Measurements from ENCODE around the gene ETV1. TPM values are rescaled to one million over a fixed set of nuclear protein-coding genes. Genes with fewer than 3 reads are reported as not detected.

ETV1 gene
- total RNA-seq, 4 donors from 2014 or later, result 2.0 to 32.9 (median 3.0) TPM; not detected in 1

DNA sequence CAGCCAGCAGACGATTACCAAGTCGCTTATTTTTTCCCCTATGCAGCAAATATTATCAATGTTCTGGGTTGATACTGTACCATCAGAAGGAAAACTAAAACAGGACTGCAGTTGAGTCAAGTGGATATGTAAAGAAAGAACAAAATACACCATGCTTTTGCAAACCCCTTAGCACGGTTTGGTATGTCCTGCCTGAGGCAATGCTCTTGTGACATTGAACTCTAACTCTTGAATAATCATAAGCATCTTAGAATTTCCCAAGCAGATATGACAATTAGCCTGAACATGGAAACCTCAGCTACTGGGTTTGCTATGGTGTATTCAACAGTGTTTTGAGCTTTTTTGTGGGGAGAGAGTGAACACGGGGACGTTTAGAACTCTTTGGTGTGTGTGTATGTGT lies 107.4 kb downstream of the ETV1 start:
- no peak for DNase-seq
- no peaks in the 10 kb centered on the region for H3K27me3 ChIP-seq
- no peak overlapping the region for H3K4me3 ChIP-seq
- in situ Hi-C loops (cut with MboI; ENCODE audit: low pct_ligation_motif_present in 1 of 4, low pct_unique_long_range_greater_than_20kb in 1 of 4, low sequenced_read_pairs in 3 of 4) (no loop called here), intact Hi-C loops (cut with DNase I; ENCODE audit: low total_unique reads) (no loop called here)
- no peaks in the 10 kb centered on the region for H3K4me1 ChIP-seq
- no peaks in the 10 kb centered on the region for H3K9me3 ChIP-seq
- no peak overlapping the region for H3K27ac ChIP-seq
- 92% methylated on average over 3 to 5 of the region's 5 CpGs for WGBS, 2 donors (ENCODE audit: low coverage in 1 of 2)
- TF ChIP-seq, protein P1, sequence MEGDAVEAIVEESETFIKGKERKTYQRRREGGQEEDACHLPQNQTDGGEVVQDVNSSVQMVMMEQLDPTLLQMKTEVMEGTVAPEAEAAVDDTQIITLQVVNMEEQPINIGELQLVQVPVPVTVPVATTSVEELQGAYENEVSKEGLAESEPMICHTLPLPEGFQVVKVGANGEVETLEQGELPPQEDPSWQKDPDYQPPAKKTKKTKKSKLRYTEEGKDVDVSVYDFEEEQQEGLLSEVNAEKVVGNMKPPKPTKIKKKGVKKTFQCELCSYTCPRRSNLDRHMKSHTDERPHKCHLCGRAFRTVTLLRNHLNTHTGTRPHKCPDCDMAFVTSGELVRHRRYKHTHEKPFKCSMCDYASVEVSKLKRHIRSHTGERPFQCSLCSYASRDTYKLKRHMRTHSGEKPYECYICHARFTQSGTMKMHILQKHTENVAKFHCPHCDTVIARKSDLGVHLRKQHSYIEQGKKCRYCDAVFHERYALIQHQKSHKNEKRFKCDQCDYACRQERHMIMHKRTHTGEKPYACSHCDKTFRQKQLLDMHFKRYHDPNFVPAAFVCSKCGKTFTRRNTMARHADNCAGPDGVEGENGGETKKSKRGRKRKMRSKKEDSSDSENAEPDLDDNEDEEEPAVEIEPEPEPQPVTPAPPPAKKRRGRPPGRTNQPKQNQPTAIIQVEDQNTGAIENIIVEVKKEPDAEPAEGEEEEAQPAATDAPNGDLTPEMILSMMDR (IDR thresholded peaks at IDR 0.05), result no peak
- TF ChIP-seq POLR2A (IDR thresholded peaks at IDR 0.05), result no peak
- TF ChIP-seq EP300 (IDR thresholded peaks at IDR 0.05; ENCODE audit: low read depth), result no peak
- no peak for TF ChIP-seq POLR2AphosphoS5 (IDR thresholded peaks at IDR 0.05)
- no peaks in the 10 kb centered on the region for H3K36me3 ChIP-seq

DNA sequence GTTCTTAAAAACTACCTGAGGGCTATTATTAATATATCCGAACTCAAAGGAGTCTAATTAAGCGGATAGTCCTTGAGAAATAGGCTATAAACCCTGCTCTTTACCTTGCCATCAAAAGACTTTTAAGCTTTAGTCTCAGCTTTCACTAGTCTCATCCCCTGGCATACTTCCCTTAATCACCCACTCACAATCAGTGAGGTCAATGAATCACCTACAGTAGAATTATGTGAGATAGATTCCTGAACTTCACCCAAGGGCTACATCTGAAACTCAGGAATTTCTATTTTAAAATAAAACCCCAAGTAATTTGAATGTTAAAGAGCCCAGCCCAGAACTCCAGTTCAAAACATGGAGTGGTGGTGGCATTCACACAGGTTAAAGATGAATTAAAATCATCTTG lies 108.7 kb downstream of the ETV1 start:
- no peaks in the 10 kb centered on the region for H3K27me3 ChIP-seq
- no peak overlapping the region for H3K27ac ChIP-seq
- no peak for DNase-seq
- H3K9me3 ChIP-seq, result no peaks in the 10 kb centered on the region
- WGBS, 2 donors (ENCODE audit: low coverage in 1 of 2), result 72 to 93% methylated on average over 2 of the region's 2 CpGs
- H3K4me1 ChIP-seq, result no peaks in the 10 kb centered on the region
- no peak overlapping the region for H3K4me3 ChIP-seq
- TF ChIP-seq, protein P1 (IDR thresholded peaks at IDR 0.05), result no peak
- TF ChIP-seq POLR2AphosphoS5 (IDR thresholded peaks at IDR 0.05) (no peak), POLR2A (IDR thresholded peaks at IDR 0.05) (no peak), EP300 (IDR thresholded peaks at IDR 0.05; ENCODE audit: low read depth) (no peak)
- in situ Hi-C loops (cut with MboI; ENCODE audit: low pct_ligation_motif_present in 1 of 4, low pct_unique_long_range_greater_than_20kb in 1 of 4, low sequenced_read_pairs in 3 of 4), result no loop called here
- H3K36me3 ChIP-seq, result no peaks in the 10 kb centered on the region
- intact Hi-C loops (cut with DNase I; ENCODE audit: low total_unique reads), result no loop called here

DNA sequence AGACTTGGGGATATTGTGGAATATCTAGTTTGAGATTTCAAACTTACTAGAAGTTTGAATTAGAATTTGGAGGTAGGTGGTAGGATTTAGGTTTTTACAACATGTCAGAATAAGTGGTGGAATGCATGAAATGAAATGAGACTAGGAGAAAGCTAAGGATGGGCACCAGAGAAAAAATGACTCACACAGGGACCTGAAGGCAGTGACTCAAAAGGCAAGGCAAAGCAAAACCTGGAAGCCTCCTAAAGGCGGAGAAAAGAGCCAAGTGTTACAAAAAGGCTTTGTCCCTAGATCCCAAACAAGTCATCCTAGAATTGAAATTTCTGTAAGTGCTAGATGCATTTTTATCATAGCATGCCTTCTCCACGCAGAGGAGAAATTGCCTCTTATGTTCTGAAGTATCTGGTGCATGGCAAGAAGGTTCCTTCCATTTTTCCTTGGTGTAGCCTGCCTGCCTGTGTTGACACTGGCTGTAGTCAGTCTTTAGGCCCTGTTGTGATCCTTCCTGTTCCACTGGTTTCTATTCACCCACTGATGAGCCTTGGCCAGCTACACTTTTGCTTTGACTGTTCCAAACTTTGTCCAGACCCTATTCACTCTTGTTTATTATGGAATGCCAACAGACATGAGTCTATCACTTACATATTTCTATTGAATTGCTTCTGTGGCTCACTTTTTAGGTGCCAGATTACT lies 109.3 kb downstream of the ETV1 start:
- H3K4me1 ChIP-seq, result no peaks in the 10 kb centered on the region
- H3K27me3 ChIP-seq, result no peaks in the 10 kb centered on the region
- no peak overlapping the region for H3K27ac ChIP-seq
- no peaks in the 10 kb centered on the region for H3K36me3 ChIP-seq
- H3K9me3 ChIP-seq, result no peaks in the 10 kb centered on the region
- DNase-seq, result no peak
- in situ Hi-C loops (cut with MboI; ENCODE audit: low pct_ligation_motif_present in 1 of 4, low pct_unique_long_range_greater_than_20kb in 1 of 4, low sequenced_read_pairs in 3 of 4), result no loop called here
- no peak overlapping the region for H3K4me3 ChIP-seq
- 80 to 85% methylated on average over 1 to 2 of the region's 2 CpGs for WGBS, 2 donors (ENCODE audit: low coverage in 1 of 2)
- intact Hi-C loops (cut with DNase I; ENCODE audit: low total_unique reads), result no loop called here
- TF ChIP-seq, protein P1 (IDR thresholded peaks at IDR 0.05), result no peak
- TF ChIP-seq POLR2A (IDR thresholded peaks at IDR 0.05), result no peak
- no peak for TF ChIP-seq EP300 (IDR thresholded peaks at IDR 0.05; ENCODE audit: low read depth)
- TF ChIP-seq POLR2AphosphoS5 (IDR thresholded peaks at IDR 0.05), result no peak

DNA sequence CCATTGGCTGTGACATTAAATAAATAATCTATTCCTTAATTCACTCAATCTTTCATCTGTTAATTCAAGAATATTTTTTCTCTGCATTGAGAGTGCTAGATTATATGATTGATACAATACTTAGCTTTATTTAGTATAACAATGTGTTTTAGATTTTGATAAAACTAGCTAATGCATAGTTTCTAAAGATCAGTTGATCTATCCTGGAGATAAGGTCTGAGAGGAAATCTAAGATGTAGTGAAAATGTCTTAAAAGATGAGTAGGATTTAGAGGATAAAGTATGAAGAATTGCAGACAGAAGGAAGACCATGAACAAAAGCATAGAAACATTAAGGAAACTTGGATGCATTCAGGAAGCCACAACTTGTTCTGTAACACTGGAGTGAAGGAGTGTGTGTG lies 110.3 kb downstream of the ETV1 start:
- no peaks in the 10 kb centered on the region for H3K4me1 ChIP-seq
- no peak for DNase-seq
- intact Hi-C loops (cut with DNase I; ENCODE audit: low total_unique reads), result no loop called here
- TF ChIP-seq POLR2A (IDR thresholded peaks at IDR 0.05) (no peak), EP300 (IDR thresholded peaks at IDR 0.05; ENCODE audit: low read depth) (no peak), POLR2AphosphoS5 (IDR thresholded peaks at IDR 0.05) (no peak)
- TF ChIP-seq, protein P1 (IDR thresholded peaks at IDR 0.05), result no peak
- H3K27me3 ChIP-seq, result no peaks in the 10 kb centered on the region
- no peak overlapping the region for H3K27ac ChIP-seq
- no peaks in the 10 kb centered on the region for H3K9me3 ChIP-seq
- H3K36me3 ChIP-seq, result no peaks in the 10 kb centered on the region
- in situ Hi-C loops (cut with MboI; ENCODE audit: low pct_ligation_motif_present in 1 of 4, low pct_unique_long_range_greater_than_20kb in 1 of 4, low sequenced_read_pairs in 3 of 4), result no loop called here
- H3K4me3 ChIP-seq, result no peak overlapping the region
